ENCODE results near the gene GRIK1. TPM values are rescaled to one million over a fixed set of nuclear protein-coding genes. Genes with fewer than 3 reads are reported as not detected.

Gene GRIK1
- total RNA-seq, 1 experiment from 2014 or later: not detected

GRCh38 chr21:29849735-29850176 is 90.0 kb downstream of the GRIK1 start:
- in situ Hi-C loops (cut with HindIII; ENCODE audit: low sequenced_read_pairs): no loop called here
- peak; percentile 68 for DNase-seq (ENCODE audit: low spot score)

- in situ Hi-C loops (cut with HindIII; ENCODE audit: low sequenced_read_pairs): no loop called here
- DNase-seq (ENCODE audit: low spot score): no peak
Observed at GRCh38 chr21:29843804-29844203, 96.0 kb downstream of the GRIK1 start.

- DNase-seq (ENCODE audit: low spot score): no peak
- in situ Hi-C loops (cut with HindIII; ENCODE audit: low sequenced_read_pairs): no loop called here
Observed at GRCh38 chr21:29834617-29835016, 105.2 kb downstream of the GRIK1 start.

- DNase-seq (ENCODE audit: low spot score): no peak
- in situ Hi-C loops (cut with HindIII; ENCODE audit: low sequenced_read_pairs): no loop called here
Observed at GRCh38 chr21:29832217-29832616, 107.6 kb downstream of the GRIK1 start.

- no peak for DNase-seq (ENCODE audit: low spot score)
- in situ Hi-C loops (cut with HindIII; ENCODE audit: low sequenced_read_pairs): no loop called here
Observed at GRCh38 chr21:29829564-29830275, 110.1 kb downstream of the GRIK1 start.

GRCh38 chr21:29827647-29828046 is 112.1 kb downstream of the GRIK1 start:
- in situ Hi-C loops (cut with HindIII; ENCODE audit: low sequenced_read_pairs): no loop called here
- DNase-seq (ENCODE audit: low spot score): no peak

GRCh38 chr21:29827236-29827635 is 112.6 kb downstream of the GRIK1 start:
- in situ Hi-C loops (cut with HindIII; ENCODE audit: low sequenced_read_pairs): no loop called here
- no peak for DNase-seq (ENCODE audit: low spot score)

GRCh38 chr21:29826386-29826785 is 113.4 kb downstream of the GRIK1 start:
- no peak for DNase-seq (ENCODE audit: low spot score)
- in situ Hi-C loops (cut with HindIII; ENCODE audit: low sequenced_read_pairs): no loop called here

- in situ Hi-C loops (cut with HindIII; ENCODE audit: low sequenced_read_pairs): no loop called here
- DNase-seq (ENCODE audit: low spot score): no peak
Observed at GRCh38 chr21:29825936-29826335, 113.9 kb downstream of the GRIK1 start.

GRCh38 chr21:29825345-29825744 is 114.5 kb downstream of the GRIK1 start:
- no peak for DNase-seq (ENCODE audit: low spot score)
- in situ Hi-C loops (cut with HindIII; ENCODE audit: low sequenced_read_pairs): no loop called here

GRCh38 chr21:29822064-29822463 is 117.7 kb downstream of the GRIK1 start:
- in situ Hi-C loops (cut with HindIII; ENCODE audit: low sequenced_read_pairs): no loop called here
- DNase-seq (ENCODE audit: low spot score): no peak

GRCh38 chr21:29821230-29821629 is 118.6 kb downstream of the GRIK1 start:
- DNase-seq (ENCODE audit: low spot score): no peak
- in situ Hi-C loops (cut with HindIII; ENCODE audit: low sequenced_read_pairs): no loop called here

GRCh38 chr21:29819675-29820326 is 120.0 kb downstream of the GRIK1 start:
- no peak for DNase-seq (ENCODE audit: low spot score)
- in situ Hi-C loops (cut with HindIII; ENCODE audit: low sequenced_read_pairs): no loop called here

GRCh38 chr21:29818383-29818921 is 121.3 kb downstream of the GRIK1 start:
- in situ Hi-C loops (cut with HindIII; ENCODE audit: low sequenced_read_pairs): no loop called here
- no peak for DNase-seq (ENCODE audit: low spot score)

- DNase-seq (ENCODE audit: low spot score): no peak
- in situ Hi-C loops (cut with HindIII; ENCODE audit: low sequenced_read_pairs): no loop called here
Observed at GRCh38 chr21:29817450-29817849, 122.3 kb downstream of the GRIK1 start.

GRCh38 chr21:29812947-29813346 is 126.8 kb downstream of the GRIK1 start:
- DNase-seq (ENCODE audit: low spot score): no peak
- in situ Hi-C loops (cut with HindIII; ENCODE audit: low sequenced_read_pairs): no loop called here

GRCh38 chr21:29810871-29811270 is 128.9 kb downstream of the GRIK1 start:
- in situ Hi-C loops (cut with HindIII; ENCODE audit: low sequenced_read_pairs): no loop called here
- DNase-seq (ENCODE audit: low spot score): no peak

GRCh38 chr21:29808153-29808552 is 131.6 kb downstream of the GRIK1 start:
- no peak for DNase-seq (ENCODE audit: low spot score)
- in situ Hi-C loops (cut with HindIII; ENCODE audit: low sequenced_read_pairs): no loop called here

- DNase-seq (ENCODE audit: low spot score): no peak
- in situ Hi-C loops (cut with HindIII; ENCODE audit: low sequenced_read_pairs): no loop called here
Observed at GRCh38 chr21:29805105-29805504, 134.7 kb downstream of the GRIK1 start.

- in situ Hi-C loops (cut with HindIII; ENCODE audit: low sequenced_read_pairs): no loop called here
- no peak for DNase-seq (ENCODE audit: low spot score)
Observed at GRCh38 chr21:29803191-29803590, 136.6 kb downstream of the GRIK1 start.

- in situ Hi-C loops (cut with HindIII; ENCODE audit: low sequenced_read_pairs): no loop called here
- no peak for DNase-seq (ENCODE audit: low spot score)
Observed at GRCh38 chr21:29801122-29801521, 138.7 kb downstream of the GRIK1 start.
